Glutamatergic neuron (in vitro differentiated cells): ENCODE results near the gene TGFBI. TPM values are rescaled to one million over a fixed set of nuclear protein-coding genes. Genes with fewer than 3 reads are reported as not detected.

Experiments
- DNase-seq: peaks from one replicate; pipeline ENCODE4 v3.0.0; 2022
- H3K27ac Mint-ChIP-seq: one replicate; pipeline ENCODE4 v1.8.0; 2020; ENCODE audit warnings: mild to moderate bottlenecking, mixed read lengths, inconsistent platforms; ENCODE audit not compliant: unreplicated experiment
- H3K27me3 Mint-ChIP-seq: one replicate; pipeline ENCODE4 v1.8.0; 2020; ENCODE audit warnings: mild to moderate bottlenecking, moderate library complexity, mixed read lengths, inconsistent platforms; ENCODE audit not compliant: unreplicated experiment
- H3K36me3 Mint-ChIP-seq: one replicate; pipeline ENCODE4 v1.8.0; 2020; ENCODE audit warnings: mild to moderate bottlenecking, mixed read lengths, inconsistent platforms; ENCODE audit not compliant: unreplicated experiment
- H3K4me1 Mint-ChIP-seq: one replicate; pipeline ENCODE4 v1.8.0; 2020; ENCODE audit warnings: mild to moderate bottlenecking, low read depth, mixed read lengths, inconsistent platforms; ENCODE audit not compliant: unreplicated experiment
- H3K4me3 Mint-ChIP-seq: one replicate; pipeline ENCODE4 v1.8.0; 2020; ENCODE audit warnings: mild to moderate bottlenecking, mixed read lengths, inconsistent platforms; ENCODE audit not compliant: unreplicated experiment
- H3K9me3 Mint-ChIP-seq: one replicate; pipeline ENCODE4 v1.8.0; 2020; ENCODE audit warnings: mild to moderate bottlenecking, moderate library complexity, mixed read lengths, inconsistent platforms; ENCODE audit not compliant: unreplicated experiment
- total RNA-seq: library from RNA; stranded (reverse); fragmentation: NEBNext Ultra II Directional; extraction: Animal tissue kit (Norgen Biotek cat#: 25700); gene quantifications from one replicate; pipeline ENCODE4 v1.2.1, GENCODE V29; 2021; ENCODE audit not compliant: unreplicated experiment
- TF ChIP-seq, protein P1 (sequence below): fragments of 200-600 bp; sonication (generic); IDR thresholded peaks from one replicate; pipeline ENCODE4 v1.5.0; 2021; ENCODE audit not compliant: partially characterized antibody, unreplicated experiment

The TGFBI gene
- total RNA-seq, 1 donor from 2014 or later, result 2.3 TPM

DNA sequence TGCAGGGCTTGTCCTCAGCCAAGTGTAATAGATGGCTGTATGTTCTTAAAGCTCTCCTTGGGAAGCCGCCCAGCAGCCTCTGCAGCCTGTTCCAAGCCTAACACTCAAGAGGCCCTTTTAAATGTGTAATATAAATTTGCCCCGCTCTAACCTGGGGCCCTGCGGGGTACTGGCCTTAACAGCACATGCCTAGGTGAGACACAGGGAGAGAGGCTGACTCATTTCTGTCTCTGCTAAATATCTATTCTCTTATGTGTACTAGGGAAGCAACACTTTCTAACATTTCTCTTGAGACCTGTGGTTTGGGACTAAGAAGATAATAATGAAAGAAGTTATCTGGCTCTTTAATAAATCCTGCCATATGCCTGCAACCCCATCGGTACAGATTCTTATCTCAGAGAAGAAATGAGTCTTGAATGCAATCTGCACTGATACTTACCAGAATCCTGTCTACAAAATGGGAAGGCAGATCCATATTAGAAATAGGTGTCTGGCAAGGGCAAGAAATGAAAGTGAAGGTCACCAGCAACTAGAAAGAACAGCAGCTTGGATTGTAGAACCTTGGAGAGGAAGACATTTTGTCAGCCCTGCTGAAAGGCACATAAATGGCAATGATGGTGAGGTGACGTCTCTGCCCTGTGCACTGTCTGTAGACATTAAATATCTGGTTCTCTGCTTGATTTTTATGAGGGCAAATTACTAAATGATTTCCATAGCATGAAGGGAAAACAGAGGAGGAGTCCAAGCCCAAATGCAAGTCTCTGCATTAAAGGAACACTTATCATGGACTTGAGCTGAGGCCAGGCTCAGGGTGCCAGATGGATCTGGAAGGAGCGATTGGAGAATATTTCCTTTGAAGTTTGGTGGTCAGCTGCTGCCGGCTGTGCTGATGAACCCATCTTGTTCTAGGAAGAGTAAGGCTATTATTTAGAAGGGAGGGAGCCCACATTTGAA lies 14.5 kb upstream of the TGFBI start:
- Mint-ChIP-seq H3K4me1 (peaks cover 4% of the 10 kb centered on the region), H3K27ac (no peak overlapping the region), H3K27me3 (no peaks in the 10 kb centered on the region), H3K4me3 (no peak overlapping the region), H3K36me3 (no peaks in the 10 kb centered on the region), H3K9me3 (peaks cover 4% of the 10 kb centered on the region)
- DNase-seq, result no peak
- TF ChIP-seq, protein P1, sequence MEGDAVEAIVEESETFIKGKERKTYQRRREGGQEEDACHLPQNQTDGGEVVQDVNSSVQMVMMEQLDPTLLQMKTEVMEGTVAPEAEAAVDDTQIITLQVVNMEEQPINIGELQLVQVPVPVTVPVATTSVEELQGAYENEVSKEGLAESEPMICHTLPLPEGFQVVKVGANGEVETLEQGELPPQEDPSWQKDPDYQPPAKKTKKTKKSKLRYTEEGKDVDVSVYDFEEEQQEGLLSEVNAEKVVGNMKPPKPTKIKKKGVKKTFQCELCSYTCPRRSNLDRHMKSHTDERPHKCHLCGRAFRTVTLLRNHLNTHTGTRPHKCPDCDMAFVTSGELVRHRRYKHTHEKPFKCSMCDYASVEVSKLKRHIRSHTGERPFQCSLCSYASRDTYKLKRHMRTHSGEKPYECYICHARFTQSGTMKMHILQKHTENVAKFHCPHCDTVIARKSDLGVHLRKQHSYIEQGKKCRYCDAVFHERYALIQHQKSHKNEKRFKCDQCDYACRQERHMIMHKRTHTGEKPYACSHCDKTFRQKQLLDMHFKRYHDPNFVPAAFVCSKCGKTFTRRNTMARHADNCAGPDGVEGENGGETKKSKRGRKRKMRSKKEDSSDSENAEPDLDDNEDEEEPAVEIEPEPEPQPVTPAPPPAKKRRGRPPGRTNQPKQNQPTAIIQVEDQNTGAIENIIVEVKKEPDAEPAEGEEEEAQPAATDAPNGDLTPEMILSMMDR, result no peak

GRCh38 chr5:136015003-136015375 lies 13.8 kb upstream of the TGFBI start:
- H3K27me3 Mint-ChIP-seq, result no peaks in the 10 kb centered on the region

GRCh38 chr5:136015966-136016650 lies 12.7 kb upstream of the TGFBI start:
- Mint-ChIP-seq H3K4me3 (no peak overlapping the region), H3K4me1 (peaks cover 4% of the 10 kb centered on the region), H3K9me3 (peaks cover 4% of the 10 kb centered on the region), H3K36me3 (no peaks in the 10 kb centered on the region), H3K27ac (no peak overlapping the region), H3K27me3 (no peaks in the 10 kb centered on the region)
- DNase-seq, result no peak
- TF ChIP-seq, protein P1, result no peak

More at GRCh38 chr5:136015003-136015375, 13.8 kb upstream of the TGFBI start:
- no peaks in the 10 kb centered on the region for H3K36me3 Mint-ChIP-seq
- no peak for DNase-seq
- H3K9me3 Mint-ChIP-seq, result peaks cover 4% of the 10 kb centered on the region
- peaks cover 4% of the 10 kb centered on the region for H3K4me1 Mint-ChIP-seq
- H3K4me3 Mint-ChIP-seq, result no peak overlapping the region
- TF ChIP-seq, protein P1, result no peak
- no peak overlapping the region for H3K27ac Mint-ChIP-seq

GRCh38 chr5:136016945-136017530 lies 11.8 kb upstream of the TGFBI start:
- Mint-ChIP-seq H3K4me1 (peaks cover 4% of the 10 kb centered on the region), H3K36me3 (no peaks in the 10 kb centered on the region), H3K9me3 (peaks cover 4% of the 10 kb centered on the region), H3K27ac (no peak overlapping the region), H3K27me3 (no peaks in the 10 kb centered on the region), H3K4me3 (no peak overlapping the region)
- TF ChIP-seq, protein P1, result no peak
- no peak for DNase-seq
